Fibroblast of lung (primary cell): Measurements from ENCODE around the gene VPS33B. TPM values are rescaled to one million over a fixed set of nuclear protein-coding genes. Genes with fewer than 3 reads are reported as not detected.

ENCODE experiments used
- DNase-seq, 2 donors: peaks; one replicate each; pipeline versions ENCODE4 v3.0.0 to v3.0.0-alpha.2; 2010; ENCODE audit warnings: low read depth in 2 of 2
- H2AFZ ChIP-seq: 2 replicates; pipeline ENCODE4 v1.5.1; 2012; ENCODE audit warnings: low read length, control low read depth, inconsistent platforms
- H3K27ac ChIP-seq: 2 replicates; pipeline ENCODE4 v1.5.1; 2011; ENCODE audit warnings: low read length, control low read depth; ENCODE audit not compliant: insufficient read depth
- H3K27me3 ChIP-seq: 2 replicates; pipeline ENCODE4 v1.5.1; 2011; ENCODE audit warnings: mild to moderate bottlenecking, low read length; ENCODE audit not compliant: control insufficient read depth, insufficient read depth
- H3K36me3 ChIP-seq: 2 replicates; pipeline ENCODE4 v1.5.1; 2011; ENCODE audit warnings: low read length; ENCODE audit not compliant: control insufficient read depth, insufficient read depth
- H3K4me1 ChIP-seq: 2 replicates; pipeline ENCODE4 v1.5.1; 2011; ENCODE audit warnings: low read length; ENCODE audit not compliant: control insufficient read depth, insufficient read depth; ENCODE audit errors: extremely low read depth
- H3K4me2 ChIP-seq: 2 replicates; pipeline ENCODE4 v1.5.1; 2011; ENCODE audit warnings: low read length, control low read depth; ENCODE audit not compliant: insufficient read depth; ENCODE audit errors: extremely low read depth
- H3K4me3 ChIP-seq, 4 experiments: fragments of 200-600 bp in 1 of 4; sonication (generic) in 1 of 4; replicated peaks in 1 of 4; 2 replicates each; pipeline ENCODE4 v1.5.1; 2011 to 2016; ENCODE audit warnings: low read length in 4 of 4, low read depth in 3 of 4, mild to moderate bottlenecking in 3 of 4, control low read depth in 2 of 4, inconsistent platforms in 1 of 4, mixed read lengths in 1 of 4; ENCODE audit not compliant: insufficient read depth in 1 of 4; ENCODE audit errors: control extremely low read depth in 1 of 4
- H3K79me2 ChIP-seq: 2 replicates; pipeline ENCODE4 v1.5.1; 2012; ENCODE audit warnings: mild to moderate bottlenecking, low read length, inconsistent platforms; ENCODE audit not compliant: control insufficient read depth, insufficient read depth
- H3K9ac ChIP-seq: 2 replicates; pipeline ENCODE4 v1.5.1; 2011; ENCODE audit warnings: mild to moderate bottlenecking, low read length, control low read depth; ENCODE audit not compliant: insufficient read depth
- H3K9me3 ChIP-seq: 2 replicates; pipeline ENCODE4 v1.5.1; 2012; ENCODE audit warnings: low read depth, low read length; ENCODE audit not compliant: control insufficient read depth, insufficient read depth
- H4K20me1 ChIP-seq: 2 replicates; pipeline ENCODE4 v1.5.1; 2011; ENCODE audit warnings: low read length; ENCODE audit not compliant: control insufficient read depth, insufficient read depth; ENCODE audit errors: extremely low read depth
- CTCF ChIP-seq, 2 donors: IDR thresholded peaks in 1 of 2; conservative IDR thresholded peaks in 1 of 2; 1 replicate in 1 of 2; 2 replicates in 1 of 2; pipeline ENCODE4 v1.5.1; 2011 to 2012; ENCODE audit warnings: low read length in 2 of 2, control low read depth in 1 of 2, inconsistent platforms in 1 of 2, low read depth in 1 of 2, mild to moderate bottlenecking in 1 of 2
- EZH2 ChIP-seq: IDR thresholded peaks from 2 replicates; pipeline ENCODE4 v1.5.1; 2012; ENCODE audit warnings: low read length, control low read depth, mild to moderate bottlenecking; ENCODE audit errors: missing control alignments
- polyA plus RNA-seq, 2 donors: library from polyadenylated mRNA; depleted of rRNA in 1 of 2; stranded (reverse) in 1 of 2; unstranded in 1 of 2; fragments of >200 nt; gene quantifications; 2 replicates each; pipeline ENCODE4 v1.2.1, GENCODE V29; 2011 to 2012; ENCODE audit warnings: missing spikeins in 1 of 2
- total RNA-seq: library from RNA; depleted of rRNA; stranded (reverse); fragments of >200 nt; gene quantifications from 2 replicates; pipeline ENCODE4 v1.2.1, GENCODE V29; 2014

The VPS33B gene
- total and polyA plus RNA-seq, 2 donors (not counting 1 experiment from before 2014, with no cell fraction given), result 11.2 TPM

GRCh38 chr15:91039996-91040395, 17.6 kb upstream of the VPS33B start:
- no peak for DNase-seq
- H3K4me1 ChIP-seq, result no peaks in the 10 kb centered on the region
- no peak overlapping the region for H3K4me2 ChIP-seq
- H3K9me3 ChIP-seq, result no peaks in the 10 kb centered on the region
- no peaks in the 10 kb centered on the region for H3K27me3 ChIP-seq
- no peaks in the 10 kb centered on the region for H4K20me1 ChIP-seq
- no peak overlapping the region for H3K4me3 ChIP-seq
- TF ChIP-seq EZH2, result no peak
- no peak for TF ChIP-seq CTCF (conservative IDR thresholded peaks at IDR 0.05 in 1 of 2, IDR thresholded peaks at IDR 0.05 in 1 of 2; ENCODE audit: low read depth in 1 of 2, low read length in 2 of 2)
- no peak overlapping the region for H2AFZ ChIP-seq
- no peak overlapping the region for H3K9ac ChIP-seq
- H3K27ac ChIP-seq, result no peak overlapping the region
- no peaks in the 10 kb centered on the region for H3K36me3 ChIP-seq
- H3K79me2 ChIP-seq, result no peaks in the 10 kb centered on the region

GRCh38 chr15:91032919-91033803, 10.8 kb upstream of the VPS33B start:
- no peaks in the 10 kb centered on the region for H3K36me3 ChIP-seq
- H3K27me3 ChIP-seq, result peaks cover 4% of the 10 kb centered on the region
- H4K20me1 ChIP-seq, result no peaks in the 10 kb centered on the region
- no peak overlapping the region for H2AFZ ChIP-seq
- H3K4me1 ChIP-seq, result no peaks in the 10 kb centered on the region
- H3K79me2 ChIP-seq, result no peaks in the 10 kb centered on the region
- no peak overlapping the region for H3K4me2 ChIP-seq
- DNase-seq, result peak in 1 of 2 donors; percentile 10
- H3K9me3 ChIP-seq, result no peaks in the 10 kb centered on the region
- no peak overlapping the region for H3K4me3 ChIP-seq
- H3K27ac ChIP-seq, result no peak overlapping the region
- no peak overlapping the region for H3K9ac ChIP-seq
- TF ChIP-seq CTCF (conservative IDR thresholded peaks at IDR 0.05 in 1 of 2, IDR thresholded peaks at IDR 0.05 in 1 of 2; ENCODE audit: low read depth in 1 of 2, low read length in 2 of 2) (peak; percentile 25 to 52), EZH2 (no peak)

GRCh38 chr15:91031796-91032195, 9.4 kb upstream of the VPS33B start:
- Histone ChIP-seq H4K20me1 (no peaks in the 10 kb centered on the region), H3K27ac (no peak overlapping the region), H3K9me3 (no peaks in the 10 kb centered on the region), H2AFZ (no peak overlapping the region), H3K4me2 (no peak overlapping the region), H3K9ac (no peak overlapping the region), H3K79me2 (no peaks in the 10 kb centered on the region), H3K36me3 (no peaks in the 10 kb centered on the region), H3K27me3 (peaks cover 4% of the 10 kb centered on the region), H3K4me3 (no peak overlapping the region), H3K4me1 (no peaks in the 10 kb centered on the region)
- no peak for DNase-seq
- TF ChIP-seq CTCF (conservative IDR thresholded peaks at IDR 0.05 in 1 of 2, IDR thresholded peaks at IDR 0.05 in 1 of 2; ENCODE audit: low read depth in 1 of 2, low read length in 2 of 2) (no peak), EZH2 (no peak)
